Anterior cingulate cortex (tissue), 58 donors: Measurements from ENCODE around the gene HDGF.
"Not testable (repeated sequence)": the region's sequence is repeated elsewhere in the genome, so short reads cannot be mapped to it uniquely, and the experiment has no call there.

Experiments
- DNase-seq, 58 donors: peaks; one replicate each; lab custom pipeline; 2025; lab: John Stamatoyannopoulos, UW

HDGF gene

GRCh38 chr1:156767879-156768604 lies 16.6 kb upstream of the HDGF start:
- peak in 11 of 58 donors; percentile 4 to 66 (median 39) for DNase-seq

GRCh38 chr1:156767101-156767878 lies 15.8 kb upstream of the HDGF start, which contains the start of gene PRCC:
Gene PRCC (plus strand): TSS chr1:156767535. CDS start chr1:156767772, 237 bp downstream.
- DNase-seq = peak; percentile 87 to 100 (median 99)

GRCh38 chr1:156766298-156767100 lies 15.0 kb upstream of the HDGF start:
- peak in 11 of 58 donors; percentile 2 to 77 (median 52) for DNase-seq

- no peak for DNase-seq
These were observed 14.2 kb upstream of the HDGF start for GRCh38 chr1:156765666-156766065.

- DNase-seq = not testable (repeated sequence)
These were observed 13.7 kb upstream of the HDGF start for GRCh38 chr1:156765136-156765535.

- no peak for DNase-seq
These were observed 9.3 kb upstream of the HDGF start for GRCh38 chr1:156760796-156761104.

GRCh38 chr1:156760092-156760795 lies 8.8 kb upstream of the HDGF start:
- no peak for DNase-seq

- not testable (repeated sequence) for DNase-seq
These were observed 6.2 kb upstream of the HDGF start for GRCh38 chr1:156757572-156758253.

GRCh38 chr1:156756355-156756754 lies 4.9 kb upstream of the HDGF start:
- DNase-seq = no peak

- DNase-seq = no peak
These were observed 4.1 kb upstream of the HDGF start for GRCh38 chr1:156755527-156755950.

- no peak for DNase-seq
These were observed 2.7 kb upstream of the HDGF start for GRCh38 chr1:156754219-156754618.

GRCh38 chr1:156752843-156753482 lies 1.5 kb upstream of the HDGF start:
- DNase-seq = peak in 2 of 58 donors; percentile 2 to 29

GRCh38 chr1:156751757-156752481 lies 444 bp upstream of the HDGF start:
- peak; percentile 42 to 99 (median 96) for DNase-seq

- peak in 36 of 58 donors; percentile 33 to 76 (median 58) for DNase-seq
These were observed 594 bp downstream of the HDGF start for GRCh38 chr1:156750711-156751450.

- peak in 3 of 58 donors; percentile 10 to 19 (median 13) for DNase-seq
These were observed 1.2 kb downstream of the HDGF start for GRCh38 chr1:156750191-156750672.

GRCh38 chr1:156749419-156750118 lies 1.9 kb downstream of the HDGF start:
- DNase-seq = no peak
